ENCODE measurements around the gene CPTP. TPM values are rescaled to one million over a fixed set of nuclear protein-coding genes. Genes with fewer than 3 reads are reported as not detected.

The CPTP gene
- total RNA-seq, 1 experiment from 2014 or later, result 52.2 TPM

GRCh38 chr1:1329304-1330210 is 5.0 kb downstream of the CPTP start:
- Histone ChIP-seq H3K27me3 (ENCODE audit: control insufficient read depth, insufficient read depth, low read length) (no peaks in the 10 kb centered on the region), H3K9me3 (ENCODE audit: control insufficient read depth, insufficient read depth, low read depth, low read length) (no peaks in the 10 kb centered on the region), H3K27ac (ENCODE audit: low read length) (no peak overlapping the region), H3K36me3 (ENCODE audit: control insufficient read depth, insufficient read depth, low read length) (no peaks in the 10 kb centered on the region; the same call in 1 of the 2 replicates), H3K4me3 (ENCODE audit: low read depth in 2 of 2, low read length in 2 of 2) (no peak overlapping the region), H3K4me1 (ENCODE audit: control insufficient read depth, insufficient read depth, low read length) (peaks cover 10% of the 10 kb centered on the region; the same call in 1 of the 2 replicates)
- no peak for TF ChIP-seq CTCF (IDR thresholded peaks at IDR 0.05)
- TF ChIP-seq REST (IDR thresholded peaks at IDR 0.05; ENCODE audit: insufficient read depth in 1 of 2, low read depth in 2 of 2, low read length in 1 of 2), result 0 out of 4 replicates have a peak, but pooled peaks of 1 of the 2 experiments have one; percentile 8
- TF ChIP-seq SIN3A (IDR thresholded peaks at IDR 0.05; ENCODE audit: borderline replicate concordance, insufficient read depth, low read depth, low read length), result no peak
- TF ChIP-seq TCF7L2 (IDR thresholded peaks at IDR 0.05; ENCODE audit: low read depth, low read length), result no peak
- TF ChIP-seq POLR2AphosphoS5 (IDR thresholded peaks at IDR 0.05; ENCODE audit: low read depth, low read length), result peak; percentile 54; the same call in 1 of the 2 replicates
- CTCF ChIA-PET, result no interaction called here
- in situ Hi-C loops (cut with HindIII; ENCODE audit: low pct_unique_long_range_greater_than_20kb, low sequenced_read_pairs) (no loop called here), intact Hi-C loops (cut with micrococcal nuclease; ENCODE audit: unreplicated experiment) (no loop called here)
- no TSS peak for BruUV-seq (replicated peaks)
- POLR2A ChIA-PET, result no interaction called here
- DNase-seq (ENCODE audit: low read depth, low spot score), result no peak
- no peak for ATAC-seq

- TF ChIP-seq REST (IDR thresholded peaks at IDR 0.05; ENCODE audit: insufficient read depth in 1 of 2, low read depth in 2 of 2, low read length in 1 of 2) (no peak), CTCF (IDR thresholded peaks at IDR 0.05) (no peak), POLR2AphosphoS5 (IDR thresholded peaks at IDR 0.05; ENCODE audit: low read depth, low read length) (no peak), SIN3A (IDR thresholded peaks at IDR 0.05; ENCODE audit: borderline replicate concordance, insufficient read depth, low read depth, low read length) (no peak)
- Histone ChIP-seq H3K27ac (ENCODE audit: low read length) (no peak overlapping the region), H3K4me3 (ENCODE audit: low read depth in 2 of 2, low read length in 2 of 2) (no peak overlapping the region), H3K4me1 (ENCODE audit: control insufficient read depth, insufficient read depth, low read length) (peaks cover 10% of the 10 kb centered on the region; the same call in 1 of the 2 replicates), H3K36me3 (ENCODE audit: control insufficient read depth, insufficient read depth, low read length) (no peaks in the 10 kb centered on the region), H3K9me3 (ENCODE audit: control insufficient read depth, insufficient read depth, low read depth, low read length) (no peaks in the 10 kb centered on the region), H3K27me3 (ENCODE audit: control insufficient read depth, insufficient read depth, low read length) (no peaks in the 10 kb centered on the region)
- CTCF ChIA-PET, result no interaction called here
- DNase-seq (ENCODE audit: low read depth, low spot score), result no peak
- no peak for ATAC-seq
- intact Hi-C loops (cut with micrococcal nuclease; ENCODE audit: unreplicated experiment) (no loop called here), in situ Hi-C loops (cut with HindIII; ENCODE audit: low pct_unique_long_range_greater_than_20kb, low sequenced_read_pairs) (no loop called here)
- no TSS peak for BruUV-seq (replicated peaks)
- POLR2A ChIA-PET, result no interaction called here
These were observed 5.9 kb downstream of the CPTP start for GRCh38 chr1:1330366-1331067.
